NCI-H2196 treated with DMSO at 0.1 percent for 48 hours (cell line): Measurements from ENCODE around the gene TMEM144.

Source experiments
- DNase-seq: peaks from one replicate; lab custom pipeline; 2025; ENCODE audit not compliant: unreplicated experiment; lab: John Stamatoyannopoulos, UW

Gene TMEM144

DNA sequence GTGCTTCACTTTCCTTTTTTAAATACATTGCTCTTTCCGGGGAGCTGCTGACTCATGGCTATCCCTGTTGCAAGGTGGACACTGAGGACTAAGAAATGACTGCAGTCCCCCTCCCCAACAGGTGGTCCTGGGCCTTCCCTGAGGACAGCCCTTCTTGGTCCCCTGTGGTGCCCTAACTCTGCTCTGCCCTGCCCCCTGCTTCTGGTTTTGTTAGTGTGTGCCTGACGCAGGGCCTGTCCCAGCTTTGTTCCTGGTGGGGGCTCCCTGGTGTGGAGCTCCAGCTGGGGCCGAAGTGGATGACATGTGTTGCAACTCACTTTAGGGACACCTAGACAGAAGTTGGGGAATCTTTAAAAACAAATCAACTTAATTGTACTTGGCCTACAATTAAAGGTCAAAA is 81.9 kb downstream of the TMEM144 start:
- DNase-seq = no peak

DNA sequence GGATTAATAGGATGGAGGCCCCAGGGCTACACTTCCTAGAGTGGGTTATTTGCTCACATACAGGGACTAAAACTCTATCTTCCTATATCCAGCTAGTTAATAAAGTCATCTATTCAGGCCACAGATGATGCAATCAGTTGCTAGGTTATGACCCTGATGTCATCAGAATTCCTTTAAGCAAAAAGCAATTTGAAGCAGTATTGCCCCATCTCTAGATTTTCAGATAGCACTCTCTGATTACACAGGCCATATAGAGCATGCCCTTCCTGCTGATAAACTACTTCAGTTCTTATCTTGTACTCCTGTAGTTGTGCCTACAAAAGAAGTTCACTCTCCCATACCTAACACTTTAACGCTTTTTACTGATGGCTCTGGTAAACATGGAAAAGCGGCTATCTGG is 84.8 kb downstream of the TMEM144 start:
- DNase-seq = no peak

GRCh38 chr4:158297866-158298265 is 87.6 kb downstream of the TMEM144 start:
- DNase-seq = no peak

DNA sequence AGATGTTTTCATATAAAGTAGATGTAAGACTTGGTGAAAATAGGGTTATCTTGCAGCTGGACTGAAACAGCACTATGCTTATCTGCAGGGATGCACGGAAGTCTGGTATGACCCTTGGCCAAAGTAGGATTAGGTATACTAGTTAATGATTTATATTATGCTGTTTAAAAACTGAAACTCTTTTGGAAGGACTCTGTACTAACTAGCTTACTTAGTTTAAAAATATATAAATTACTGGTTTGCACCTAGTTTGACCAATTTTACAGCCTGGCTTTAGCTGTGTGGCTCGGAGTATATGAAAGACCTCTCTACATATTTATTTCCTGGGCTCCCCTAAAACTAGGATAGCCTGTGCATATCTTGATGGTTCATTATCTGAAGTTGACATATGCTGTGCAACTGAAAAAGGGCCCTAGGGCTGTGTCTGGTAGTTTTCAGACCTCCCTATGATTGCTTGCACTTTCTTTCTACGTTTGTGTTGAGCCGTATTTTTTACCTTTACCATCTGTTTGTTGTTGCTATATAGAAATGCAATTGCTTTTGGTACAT is 89.2 kb downstream of the TMEM144 start:
- DNase-seq = no peak

GRCh38 chr4:158300012-158300411 is 89.7 kb downstream of the TMEM144 start:
- no peak for DNase-seq

GRCh38 chr4:158302076-158302866 is 92.0 kb downstream of the TMEM144 start:
- no peak for DNase-seq

DNA sequence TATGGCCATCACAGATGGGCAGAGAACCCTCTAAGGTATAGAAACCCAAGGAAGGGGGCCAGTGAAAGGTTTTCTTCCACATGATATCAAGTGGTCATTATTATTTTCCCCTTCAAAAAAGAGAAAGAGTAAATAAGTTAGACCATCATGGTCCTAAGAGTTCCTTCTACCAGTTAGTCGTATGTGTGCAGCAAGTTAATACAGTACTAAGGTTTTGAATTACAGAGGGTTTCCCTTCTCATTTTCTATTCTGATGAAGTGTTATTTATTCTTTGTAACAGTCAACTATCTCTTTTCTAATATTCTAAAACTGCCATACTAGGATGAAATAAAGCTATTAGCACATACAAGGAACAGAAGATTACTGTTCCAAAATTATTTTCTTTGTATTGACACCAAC is 94.4 kb downstream of the TMEM144 start:
- DNase-seq = no peak
